Superior temporal gyrus (tissue), 1 donor: ENCODE measurements around the gene HNF1A.
"Not testable (repeated sequence)": the region's sequence is repeated elsewhere in the genome, so short reads cannot be mapped to it uniquely, and the experiment has no call there.

Experiments
- DNase-seq: peaks from one replicate; pipeline ENCODE4 v3.0.0-alpha.2; 2016; ENCODE audit errors: extremely low spot score

Gene HNF1A, protein sequence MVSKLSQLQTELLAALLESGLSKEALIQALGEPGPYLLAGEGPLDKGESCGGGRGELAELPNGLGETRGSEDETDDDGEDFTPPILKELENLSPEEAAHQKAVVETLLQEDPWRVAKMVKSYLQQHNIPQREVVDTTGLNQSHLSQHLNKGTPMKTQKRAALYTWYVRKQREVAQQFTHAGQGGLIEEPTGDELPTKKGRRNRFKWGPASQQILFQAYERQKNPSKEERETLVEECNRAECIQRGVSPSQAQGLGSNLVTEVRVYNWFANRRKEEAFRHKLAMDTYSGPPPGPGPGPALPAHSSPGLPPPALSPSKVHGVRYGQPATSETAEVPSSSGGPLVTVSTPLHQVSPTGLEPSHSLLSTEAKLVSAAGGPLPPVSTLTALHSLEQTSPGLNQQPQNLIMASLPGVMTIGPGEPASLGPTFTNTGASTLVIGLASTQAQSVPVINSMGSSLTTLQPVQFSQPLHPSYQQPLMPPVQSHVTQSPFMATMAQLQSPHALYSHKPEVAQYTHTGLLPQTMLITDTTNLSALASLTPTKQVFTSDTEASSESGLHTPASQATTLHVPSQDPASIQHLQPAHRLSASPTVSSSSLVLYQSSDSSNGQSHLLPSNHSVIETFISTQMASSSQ

DNA sequence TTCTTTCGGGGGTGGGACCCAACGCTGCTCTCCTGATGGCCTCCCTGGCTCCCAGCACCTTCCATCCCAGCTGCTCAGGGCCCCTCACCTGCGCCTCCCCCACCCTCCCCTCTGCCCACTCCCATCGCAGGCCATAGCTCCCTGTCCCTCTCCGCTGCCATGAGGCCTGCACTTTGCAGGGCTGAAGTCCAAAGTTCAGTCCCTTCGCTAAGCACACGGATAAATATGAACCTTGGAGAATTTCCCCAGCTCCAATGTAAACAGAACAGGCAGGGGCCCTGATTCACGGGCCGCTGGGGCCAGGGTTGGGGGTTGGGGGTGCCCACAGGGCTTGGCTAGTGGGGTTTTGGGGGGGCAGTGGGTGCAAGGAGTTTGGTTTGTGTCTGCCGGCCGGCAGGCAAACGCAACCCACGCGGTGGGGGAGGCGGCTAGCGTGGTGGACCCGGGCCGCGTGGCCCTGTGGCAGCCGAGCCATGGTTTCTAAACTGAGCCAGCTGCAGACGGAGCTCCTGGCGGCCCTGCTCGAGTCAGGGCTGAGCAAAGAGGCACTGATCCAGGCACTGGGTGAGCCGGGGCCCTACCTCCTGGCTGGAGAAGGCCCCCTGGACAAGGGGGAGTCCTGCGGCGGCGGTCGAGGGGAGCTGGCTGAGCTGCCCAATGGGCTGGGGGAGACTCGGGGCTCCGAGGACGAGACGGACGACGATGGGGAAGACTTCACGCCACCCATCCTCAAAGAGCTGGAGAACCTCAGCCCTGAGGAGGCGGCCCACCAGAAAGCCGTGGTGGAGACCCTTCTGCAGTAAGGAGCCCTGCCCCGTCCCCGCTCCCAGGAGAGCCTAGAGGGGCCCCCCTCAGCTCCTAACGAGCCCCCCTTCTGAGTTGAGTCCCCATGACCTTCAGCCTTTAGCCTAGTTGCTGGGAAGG is at the start of gene HNF1A:
HNF1A (plus strand) TSS at position 248 of the 924 bp plus-strand sequence; CDS start at position 474, 226 bp downstream.
- DNase-seq = no peak

DNA sequence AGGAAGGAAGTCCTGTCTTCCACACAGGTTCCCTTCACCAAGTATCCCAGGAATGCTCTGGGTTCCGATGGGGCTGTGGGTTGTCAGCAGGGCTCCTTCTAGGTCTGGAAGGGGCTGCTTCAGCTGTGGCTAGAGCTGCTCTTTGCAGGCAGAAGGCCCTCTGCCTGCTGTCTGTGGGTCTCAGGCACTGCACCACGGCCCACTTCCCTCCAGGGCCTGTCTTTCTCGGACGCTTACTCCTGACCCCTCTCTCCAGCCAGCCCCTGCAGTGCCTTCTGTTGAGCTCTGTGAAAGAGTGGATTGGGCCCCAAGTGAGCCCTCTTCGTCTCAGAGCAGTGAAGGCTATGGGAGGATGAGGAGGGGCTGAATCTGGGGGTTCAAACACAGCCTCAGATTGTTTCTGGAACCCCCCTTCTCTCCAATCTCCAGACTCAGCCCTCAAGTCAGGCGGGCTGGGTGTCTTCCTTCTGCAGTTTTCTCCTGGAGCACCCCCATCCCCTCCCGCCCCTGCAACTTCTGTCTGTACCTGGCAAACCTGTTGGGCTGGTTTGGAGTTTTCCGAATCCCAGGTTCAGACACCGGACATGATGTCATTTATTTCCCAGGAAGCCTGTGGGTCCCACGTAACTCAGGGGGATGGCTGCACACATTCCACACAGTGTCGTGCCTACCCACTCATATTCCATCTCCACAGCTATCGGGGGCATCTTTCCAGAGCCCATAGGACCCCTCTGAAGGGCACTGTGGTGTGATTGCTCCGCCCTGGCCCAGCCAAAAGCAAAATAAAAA is 49.3 kb upstream of the HNF1A start:
- DNase-seq = no peak

DNA sequence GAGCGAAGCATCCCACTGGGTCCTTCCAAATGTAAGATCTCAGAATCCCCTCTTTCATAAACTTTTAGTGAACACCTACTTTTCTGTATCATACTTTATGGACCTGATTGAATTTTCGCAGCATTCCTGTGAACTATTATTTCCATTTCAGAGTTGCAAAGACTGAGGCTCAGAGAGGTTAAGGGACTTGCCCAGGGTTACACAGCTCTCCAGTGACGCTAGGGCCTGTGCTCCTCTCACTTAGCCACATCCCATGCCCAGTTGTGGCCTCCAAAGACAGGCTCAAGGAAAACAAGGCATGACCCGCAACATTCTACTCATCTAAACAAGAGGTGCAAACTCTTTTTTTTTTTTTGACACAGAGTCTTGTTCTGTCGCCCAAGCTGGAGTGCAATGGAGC is 48.3 kb upstream of the HNF1A start:
- no peak for DNase-seq

DNA sequence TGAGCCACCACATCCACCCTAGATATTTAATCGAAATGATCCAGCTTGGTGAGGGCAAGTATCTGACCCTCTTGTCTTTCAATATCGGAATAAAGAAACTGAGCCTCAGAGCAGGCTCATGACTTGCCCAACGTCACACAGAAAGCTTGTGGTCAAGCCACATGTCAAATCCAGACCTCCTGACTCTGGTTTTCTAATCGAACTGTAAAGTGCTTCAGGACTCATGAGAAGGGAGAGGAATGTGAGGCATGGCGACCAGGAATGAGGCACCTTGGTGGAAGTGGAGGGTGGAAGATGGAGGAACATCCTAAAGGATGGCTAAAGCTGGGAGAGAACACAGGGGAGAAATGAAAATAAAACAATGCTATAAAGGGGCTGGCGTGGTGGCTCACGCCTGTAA is 46.3 kb upstream of the HNF1A start:
- DNase-seq = no peak

DNA sequence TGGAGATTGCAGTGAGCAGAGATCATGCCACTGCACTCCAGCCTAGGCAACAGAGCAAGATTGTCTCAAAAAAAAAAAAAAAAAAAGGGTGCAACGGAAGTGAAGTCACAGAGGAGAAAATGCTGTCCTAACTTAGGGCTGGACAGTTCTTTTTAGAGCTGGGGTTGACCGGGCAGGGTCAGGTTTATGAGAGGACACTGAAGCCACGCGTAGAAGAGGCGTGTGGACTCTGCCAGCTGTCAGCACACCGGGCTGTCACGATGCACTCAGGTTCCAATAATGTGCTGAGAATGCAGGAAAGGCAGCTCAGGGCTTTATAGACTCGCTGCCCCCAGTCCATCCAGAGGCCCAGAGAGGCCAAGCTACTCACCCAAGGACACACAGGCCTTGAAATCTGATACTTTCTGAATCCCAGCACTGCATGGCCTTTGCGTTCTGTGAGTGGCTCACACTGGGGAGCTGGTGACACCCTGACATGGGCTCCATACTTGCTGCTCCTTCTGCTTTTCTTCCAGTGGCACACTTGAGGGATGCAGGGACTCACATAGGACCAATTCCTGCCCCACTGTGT is 45.3 kb upstream of the HNF1A start:
- DNase-seq = no peak

DNA sequence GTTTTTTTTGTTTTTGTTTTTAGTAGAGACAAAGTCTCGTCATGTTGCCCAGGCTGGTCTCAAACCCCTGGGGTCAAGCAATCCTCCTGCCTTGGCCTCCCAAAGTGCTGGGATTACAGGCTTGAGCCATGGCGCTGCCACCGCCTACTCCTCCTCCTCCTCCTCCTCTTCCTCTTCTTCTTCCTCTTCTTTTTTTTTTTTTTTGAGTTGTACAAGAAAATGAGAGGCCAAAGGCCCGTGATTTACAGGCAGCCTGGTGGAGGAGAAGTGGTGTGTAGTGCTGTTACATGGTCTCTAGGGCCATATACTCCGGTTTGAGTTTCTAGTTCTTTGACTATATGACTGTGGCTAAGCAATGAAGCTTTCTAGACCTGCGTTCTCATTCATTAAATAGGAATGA is 44.6 kb upstream of the HNF1A start:
- DNase-seq = no peak

DNA sequence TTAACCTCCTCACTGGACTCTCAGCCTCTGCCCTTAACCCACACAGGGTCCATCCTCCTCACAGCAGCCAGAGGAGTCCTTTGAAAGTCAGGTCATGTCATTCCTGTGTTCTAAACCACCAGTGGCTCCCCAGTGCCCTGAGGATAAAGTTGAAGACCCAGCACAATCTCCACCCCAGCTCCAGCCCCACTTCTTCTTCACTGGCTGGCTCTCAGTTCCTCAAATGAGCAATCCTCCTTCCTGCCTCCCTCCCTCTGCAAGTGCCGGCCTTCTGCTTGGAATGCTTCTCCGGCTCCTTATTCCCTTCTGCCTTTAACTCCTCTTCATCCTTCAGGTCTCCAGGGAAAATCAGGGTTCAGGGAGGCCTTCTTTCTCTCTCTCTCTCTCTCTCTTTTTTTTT is 42.1 kb upstream of the HNF1A start:
- no peak for DNase-seq

DNA sequence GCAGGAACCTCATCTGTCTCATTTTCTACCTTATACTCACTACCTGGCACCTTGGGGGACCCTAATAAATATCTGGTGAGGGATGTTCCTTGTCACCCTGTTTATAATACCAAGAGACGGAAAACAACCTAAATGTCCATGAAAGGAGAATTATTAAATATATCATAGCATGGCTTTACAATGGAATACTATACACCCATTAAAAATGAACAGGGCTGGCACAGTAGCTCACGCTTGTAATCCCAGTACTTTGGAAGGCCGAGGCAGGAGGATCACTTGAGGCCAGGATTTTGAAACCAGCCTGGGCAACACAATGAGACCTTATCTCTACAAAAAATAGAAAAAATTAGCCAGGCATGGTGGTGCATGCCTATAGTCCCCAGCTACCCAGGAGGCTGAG is 39.8 kb upstream of the HNF1A start:
- DNase-seq = no peak

DNA sequence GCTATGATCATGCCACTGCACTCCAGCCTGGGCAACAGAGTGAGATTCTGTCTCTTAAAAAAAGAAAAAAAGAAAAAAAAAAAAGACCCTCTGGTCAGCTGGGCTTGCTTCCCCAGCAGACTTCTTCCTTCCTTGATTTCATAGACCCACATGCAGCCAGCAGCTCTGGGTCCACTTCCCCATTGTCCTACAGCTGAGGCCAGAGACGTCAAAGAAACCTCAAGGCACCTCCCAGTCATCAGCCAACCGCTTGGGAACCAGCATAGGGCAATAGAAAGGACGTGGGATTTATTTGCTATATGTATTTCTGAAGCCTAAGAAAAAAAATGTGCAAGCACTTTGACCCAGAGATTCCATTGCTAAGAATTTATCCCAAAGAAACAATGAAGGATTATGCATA is 38.8 kb upstream of the HNF1A start:
- no peak for DNase-seq

DNA sequence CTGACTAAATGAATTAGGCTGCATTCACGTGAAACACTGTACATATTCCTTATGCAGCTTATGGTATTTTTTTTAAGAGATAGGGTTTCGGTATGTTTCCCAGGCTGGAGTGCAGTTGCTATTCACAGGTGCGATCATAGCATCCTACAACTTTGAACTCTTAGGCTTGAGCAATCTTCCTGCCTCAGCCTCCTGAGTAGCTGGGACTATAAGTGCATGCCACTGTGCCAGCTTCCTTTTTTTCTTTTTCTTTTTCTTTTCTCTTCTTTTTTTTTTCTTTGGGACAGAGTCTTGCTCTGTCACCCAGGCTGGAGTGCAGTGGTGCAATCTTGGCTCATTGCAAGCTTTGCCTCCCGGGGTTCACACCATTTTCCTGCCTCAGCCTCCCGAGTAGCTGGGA is 38.3 kb upstream of the HNF1A start:
- DNase-seq = no peak

DNA sequence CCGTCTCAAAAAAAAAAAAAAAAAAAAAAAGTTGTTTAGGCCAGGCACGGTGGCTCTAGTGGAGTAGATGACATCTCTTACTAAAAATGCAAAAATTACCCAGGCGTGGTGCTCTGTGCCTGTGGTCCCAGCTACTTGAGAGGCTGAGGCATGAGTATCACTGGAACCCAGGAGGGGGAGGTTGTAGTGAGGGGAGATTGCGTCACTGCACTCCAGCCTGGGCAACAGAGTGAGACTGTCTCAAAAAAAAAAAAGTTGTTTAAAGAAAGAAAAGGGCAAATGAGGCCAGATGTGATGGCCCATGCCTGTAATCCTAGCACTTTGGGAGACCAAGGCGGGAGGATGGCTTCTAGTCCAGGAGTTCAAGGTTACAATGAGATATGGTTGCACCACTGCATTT is 37.5 kb upstream of the HNF1A start:
- no peak for DNase-seq

DNA sequence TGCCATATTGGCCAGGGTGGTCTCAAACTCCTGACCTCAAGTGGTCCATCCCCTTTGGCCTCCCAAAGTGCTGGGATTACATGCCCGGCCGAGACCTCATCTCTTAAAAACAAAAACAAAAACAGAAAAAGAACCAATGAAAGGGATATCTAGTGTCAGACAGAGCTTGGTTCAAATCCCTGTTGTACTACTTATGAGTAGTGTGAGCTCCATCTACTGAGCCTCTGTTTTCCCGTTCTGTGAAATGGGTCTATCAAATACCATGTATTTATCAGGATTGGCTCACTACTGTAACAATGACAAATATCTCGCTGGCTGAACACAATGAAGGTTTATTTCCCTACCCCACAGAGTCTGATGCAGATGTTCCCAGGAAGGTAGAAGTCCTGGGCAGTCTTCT is 36.9 kb upstream of the HNF1A start:
- no peak for DNase-seq

DNA sequence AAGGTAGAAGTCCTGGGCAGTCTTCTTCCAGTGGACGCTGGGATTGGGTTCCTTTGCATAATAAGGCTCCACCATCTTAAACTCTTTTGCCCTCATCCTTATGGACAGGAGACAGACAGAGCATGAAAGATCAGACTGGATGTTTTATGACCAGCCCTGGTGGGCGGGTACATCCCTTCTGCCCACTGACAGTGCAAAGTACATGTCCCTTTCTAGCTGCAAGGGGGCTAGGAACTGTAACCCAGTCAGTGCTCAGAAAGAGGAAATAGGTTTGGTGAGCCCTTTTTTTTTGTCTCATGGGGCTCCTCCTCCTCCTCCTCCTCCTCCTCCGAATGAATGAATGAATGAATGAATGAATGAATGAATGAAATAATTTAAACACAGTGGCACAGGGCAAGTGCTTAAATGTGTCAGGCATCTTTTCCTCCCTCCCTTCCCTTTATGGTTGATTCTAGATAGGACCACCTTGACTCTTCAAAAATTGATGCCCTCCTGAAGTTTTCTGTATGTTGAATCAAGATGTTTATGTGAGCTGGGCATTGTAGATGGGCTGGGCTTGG is 36.4 kb upstream of the HNF1A start:
- DNase-seq = no peak

DNA sequence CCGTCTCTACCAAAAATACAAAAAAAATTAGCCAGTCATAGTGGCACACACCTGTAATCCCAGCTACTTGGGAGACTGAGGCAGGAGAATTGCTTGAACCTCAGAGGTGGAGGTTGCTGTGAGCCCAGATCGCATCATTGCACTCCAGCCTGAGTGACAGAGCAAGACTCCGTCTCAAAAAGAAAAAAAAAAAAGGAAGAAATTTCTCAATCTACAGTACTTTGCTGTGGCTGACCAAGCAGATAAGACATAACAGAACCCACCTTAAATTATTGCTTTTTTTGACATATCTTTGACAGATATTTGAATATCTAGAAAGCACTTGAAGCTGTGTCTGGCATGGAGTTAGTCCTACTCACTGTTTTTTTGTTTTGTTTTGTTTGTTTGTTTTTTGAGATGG is 34.9 kb upstream of the HNF1A start:
- no peak for DNase-seq

DNA sequence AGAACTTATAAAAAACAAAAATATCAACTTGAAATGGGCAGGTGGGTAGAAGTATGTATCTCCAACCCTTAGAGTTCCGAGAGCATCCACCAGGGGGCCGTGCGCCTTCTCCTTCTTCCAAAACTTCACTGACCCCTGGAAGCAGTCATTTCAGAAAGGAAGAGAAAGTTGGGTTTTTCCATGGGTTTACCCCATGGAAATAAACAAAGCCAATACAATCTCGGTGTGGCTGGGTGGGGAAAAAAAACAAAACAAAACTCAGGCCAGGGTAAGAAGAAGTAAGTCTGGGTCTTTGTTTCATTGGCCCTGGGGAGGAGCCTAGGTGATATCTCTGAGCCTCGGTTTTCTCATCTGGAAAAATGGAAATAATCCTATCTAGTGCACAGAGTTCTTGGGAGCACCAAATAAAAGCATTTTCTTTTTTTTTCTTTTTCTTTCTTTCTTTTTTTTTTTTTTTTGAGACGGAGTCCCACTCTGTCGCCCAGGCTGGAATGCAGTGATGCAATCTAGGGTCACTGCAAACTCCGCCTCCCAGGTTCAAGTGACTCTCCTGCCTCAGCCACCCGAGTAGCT is 33.6 kb upstream of the HNF1A start:
- no peak for DNase-seq

DNA sequence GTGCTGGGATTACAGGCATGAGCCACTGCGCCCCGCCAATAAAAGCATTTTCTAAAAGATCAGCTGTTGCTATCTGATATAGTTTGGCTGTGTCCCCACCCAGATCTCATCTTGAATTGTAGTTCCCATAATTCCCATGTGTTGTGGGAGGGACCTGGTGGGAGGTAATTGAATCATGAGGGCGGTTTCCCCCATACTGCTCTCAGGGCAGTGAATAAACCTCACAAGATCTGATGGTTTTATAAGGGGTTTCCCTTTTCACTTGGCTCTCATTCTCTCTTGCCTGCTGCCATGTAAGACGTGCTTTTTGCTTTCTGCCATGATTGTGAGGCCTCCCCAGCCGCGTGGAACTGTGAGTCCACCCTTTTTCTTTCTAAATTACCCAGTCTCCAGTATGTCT is 32.8 kb upstream of the HNF1A start:
- DNase-seq = not testable (repeated sequence)

DNA sequence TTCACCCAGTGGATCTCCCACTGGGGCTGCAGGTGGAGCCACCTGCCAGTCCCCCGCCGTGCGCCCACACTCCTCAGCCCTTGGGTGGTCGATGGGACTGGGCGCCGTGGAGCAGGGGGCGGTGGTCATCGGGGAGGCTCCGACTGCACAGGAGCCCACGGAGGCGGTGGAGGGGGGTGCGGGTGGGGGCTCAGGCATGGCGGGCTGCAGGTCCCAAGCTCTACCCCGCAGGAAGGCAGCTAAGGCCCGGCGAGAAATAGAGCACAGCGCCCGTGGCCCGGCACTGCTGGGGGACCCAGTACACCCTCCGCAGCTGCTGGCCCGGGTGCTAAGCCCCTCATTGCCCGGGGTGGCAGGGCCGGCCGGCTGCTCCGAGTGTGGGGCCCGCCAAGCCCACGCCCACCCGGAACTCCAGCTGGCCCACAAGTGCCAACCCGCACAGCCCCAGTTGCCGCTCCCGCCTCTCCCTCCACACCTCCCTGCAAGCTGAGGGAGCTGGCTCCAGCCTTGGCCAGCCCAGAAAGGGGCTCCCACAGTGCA is 28.0 kb upstream of the HNF1A start:
- not testable (repeated sequence) for DNase-seq

DNA sequence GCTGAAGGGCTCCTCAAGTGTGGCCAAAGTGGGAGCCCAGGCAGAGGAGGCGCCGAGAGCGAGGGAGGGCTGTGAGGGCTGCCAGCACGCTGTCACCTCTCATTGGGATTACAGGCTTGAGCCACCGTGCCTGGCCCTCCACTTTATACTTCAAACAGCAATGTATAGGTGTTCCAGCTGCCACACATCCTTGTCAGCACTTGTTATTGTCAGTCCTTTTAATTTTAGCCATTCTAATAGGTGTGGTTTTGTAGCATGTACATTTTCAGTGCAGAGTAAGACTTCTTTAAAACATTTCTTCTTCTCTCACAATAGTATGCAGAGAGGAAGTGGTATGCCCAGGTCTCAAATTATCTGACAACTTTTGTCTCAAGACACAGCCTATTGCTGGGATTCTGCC is 27.5 kb upstream of the HNF1A start:
- DNase-seq = no peak

DNA sequence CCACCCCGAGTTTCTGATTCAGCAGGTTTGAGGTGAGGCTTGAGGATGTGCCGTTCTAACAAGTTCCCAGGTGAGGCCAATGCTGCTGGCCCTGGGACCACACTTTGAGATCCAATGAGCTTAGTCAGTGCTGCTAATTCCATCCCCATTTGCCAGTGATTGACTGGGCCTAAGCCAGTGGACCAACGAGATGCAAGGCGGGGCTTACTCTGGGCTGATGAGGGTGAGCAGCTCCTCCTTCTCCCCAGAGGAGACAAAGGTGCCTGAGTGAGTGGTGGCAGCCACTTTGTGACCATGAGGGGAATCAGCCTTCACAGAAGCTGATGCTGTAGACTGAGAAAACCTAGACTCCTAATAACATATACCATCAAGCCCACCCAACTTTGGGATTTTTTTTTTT is 23.1 kb upstream of the HNF1A start:
- DNase-seq = no peak

DNA sequence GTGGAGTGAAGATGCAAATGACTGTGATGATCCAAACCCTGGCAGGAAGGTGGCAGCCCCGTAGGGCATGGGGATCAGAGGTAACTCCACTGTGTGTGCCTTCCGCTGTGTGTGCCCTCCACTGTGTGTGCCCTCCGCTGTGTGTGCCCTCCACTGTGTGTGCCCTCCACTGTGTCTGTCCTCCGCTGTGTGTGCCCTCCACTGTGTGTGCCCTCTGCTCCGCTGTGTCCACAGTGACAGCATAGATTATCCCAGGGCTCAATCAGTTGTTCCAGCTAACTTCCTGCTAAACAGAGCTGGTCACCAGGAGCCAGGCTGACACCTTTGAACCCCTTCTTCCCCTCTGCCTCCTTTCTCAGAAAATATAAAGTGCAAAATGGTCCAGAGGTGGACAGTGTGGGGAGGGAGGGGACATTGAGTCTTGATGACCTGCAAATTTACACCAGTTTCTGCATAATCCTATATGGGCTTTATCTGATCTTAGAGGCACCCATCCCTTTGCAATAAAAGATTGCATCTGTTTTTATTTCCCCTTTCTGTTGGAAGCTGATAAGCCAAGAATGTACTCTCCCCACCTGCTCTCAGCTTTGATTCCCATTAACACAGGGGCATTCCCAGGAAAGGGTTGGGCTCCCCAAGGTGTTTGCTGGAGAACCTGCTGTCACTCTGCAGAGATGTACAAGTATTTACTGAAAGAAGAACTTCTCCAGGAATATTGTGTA is 21.6 kb upstream of the HNF1A start:
- no peak for DNase-seq
